IPS-18c (cell line): Measurements from ENCODE around the gene PCED1B.

ENCODE experiments used
- H3K4me3 ChIP-seq: 2 replicates; pipeline ENCODE4 v1.7.0; 2013; ENCODE audit warnings: low read depth, mild to moderate bottlenecking, low read length, moderate library complexity; ENCODE audit not compliant: insufficient read depth
- H3K9me3 ChIP-seq: one replicate; pipeline ENCODE4 v1.6.1; 2013; ENCODE audit warnings: mild to moderate bottlenecking, low read length, moderate library complexity; ENCODE audit not compliant: control insufficient read depth, insufficient read depth

PCED1B gene

GRCh38 chr12:47223031-47223847 lies 143.8 kb downstream of the PCED1B start:
- Histone ChIP-seq H3K4me3 (peak overlapping the region; percentile 9; the same call in 1 of the 2 replicates), H3K9me3 (no peaks in the 10 kb centered on the region)

GRCh38 chr12:47223848-47224213 lies 144.4 kb downstream of the PCED1B start:
- peak overlapping the region; percentile 9; the same call in 1 of the 2 replicates for H3K4me3 ChIP-seq

DNA sequence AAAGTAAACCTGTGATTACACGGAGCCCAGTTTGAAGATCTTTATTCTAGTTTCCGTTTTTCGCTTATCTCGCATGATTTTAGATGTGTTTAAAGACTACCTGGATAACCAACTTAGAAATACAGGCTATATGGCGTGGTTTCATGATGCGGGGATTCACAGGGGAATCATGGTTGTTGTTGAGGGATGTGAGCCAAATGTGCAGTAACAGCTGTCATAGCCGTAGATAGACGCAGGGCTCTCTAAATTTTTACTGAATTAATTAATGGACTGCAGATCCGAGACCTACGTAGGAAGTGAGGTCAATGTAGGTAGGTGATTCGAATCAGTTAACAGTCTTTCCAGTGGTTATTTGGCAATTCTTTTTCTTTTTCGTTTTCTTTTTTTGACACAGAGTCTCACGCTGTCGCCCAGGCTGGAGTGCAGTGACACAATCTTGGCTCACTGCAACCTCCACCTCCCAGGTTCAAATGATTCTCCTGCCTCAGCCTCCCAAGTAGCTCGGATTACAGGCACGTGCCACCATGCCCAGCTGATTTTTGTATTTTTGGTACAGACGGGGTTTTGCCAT lies 145.2 kb downstream of the PCED1B start:
- Histone ChIP-seq H3K4me3 (no peak overlapping the region), H3K9me3 (no peaks in the 10 kb centered on the region)

More at GRCh38 chr12:47223848-47224213, 144.4 kb downstream of the PCED1B start:
- no peaks in the 10 kb centered on the region for H3K9me3 ChIP-seq

DNA sequence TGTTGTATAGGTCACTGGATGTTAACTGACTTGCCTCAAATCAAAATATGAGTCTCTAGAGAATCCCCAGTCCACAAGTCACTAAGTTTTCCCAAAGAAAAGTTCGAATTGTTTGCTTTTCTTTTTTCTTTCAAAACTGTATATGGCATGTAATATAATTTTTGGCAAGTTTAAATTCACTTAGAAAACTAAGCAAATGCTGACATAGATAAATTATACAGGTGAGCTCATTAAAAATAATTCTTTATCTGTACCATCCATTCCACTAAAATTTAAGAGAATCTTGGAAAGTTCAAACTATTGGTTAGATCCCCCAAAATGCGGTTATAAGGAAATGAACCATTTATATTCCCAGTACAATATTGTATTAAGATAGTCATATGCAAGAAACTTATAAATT lies 145.9 kb downstream of the PCED1B start:
- Histone ChIP-seq H3K9me3 (no peaks in the 10 kb centered on the region), H3K4me3 (no peak overlapping the region)

DNA sequence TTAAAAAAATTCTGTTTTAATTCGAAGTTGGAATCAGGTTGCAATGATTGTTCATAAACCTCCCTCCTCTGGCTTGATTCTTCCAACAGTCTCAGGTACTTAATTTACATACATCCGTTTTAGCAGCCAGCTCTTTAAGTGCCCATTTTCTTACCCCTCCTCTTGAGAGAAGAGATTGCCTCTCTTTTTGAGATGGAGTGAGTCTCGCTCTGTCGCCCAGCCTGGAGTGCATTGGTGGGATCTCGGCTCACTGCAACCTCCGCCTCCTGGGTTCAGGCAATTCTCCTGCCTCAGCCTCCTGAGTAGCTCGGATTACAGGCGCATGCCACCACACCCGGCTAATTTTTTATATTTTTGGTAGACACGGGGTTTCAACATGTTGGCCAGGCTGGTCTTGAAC lies 146.8 kb downstream of the PCED1B start:
- H3K4me3 ChIP-seq = no peak overlapping the region
- H3K9me3 ChIP-seq = no peaks in the 10 kb centered on the region

- Histone ChIP-seq H3K4me3 (no peak overlapping the region), H3K9me3 (no peaks in the 10 kb centered on the region)
Measured at GRCh38 chr12:47228802-47229201, 149.4 kb downstream of the PCED1B start.

DNA sequence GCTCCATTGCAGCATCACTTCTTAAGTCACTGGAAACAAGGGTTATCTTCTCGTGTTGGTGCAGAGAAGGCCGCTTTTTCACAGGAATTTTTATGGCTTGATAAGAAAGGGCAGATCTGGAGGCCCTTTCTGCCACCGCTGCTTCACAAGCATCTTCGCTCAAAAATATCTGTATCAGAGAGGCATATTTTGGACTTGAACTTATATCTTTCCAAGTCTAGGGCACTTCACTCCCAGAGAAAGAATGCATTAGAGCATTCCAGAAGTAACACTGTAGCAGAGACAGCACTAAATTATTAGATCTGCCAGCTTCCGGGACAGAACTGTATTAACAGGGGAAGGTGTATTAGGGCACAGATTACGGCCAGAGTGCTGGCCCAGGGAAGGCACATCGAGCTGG lies 152.0 kb downstream of the PCED1B start:
- no peak overlapping the region for H3K4me3 ChIP-seq
- peaks cover 2% of the 10 kb centered on the region for H3K9me3 ChIP-seq

GRCh38 chr12:47234576-47235141 lies 155.2 kb downstream of the PCED1B start:
- H3K4me3 ChIP-seq = no peak overlapping the region

GRCh38 chr12:47235258-47236040 lies 156.0 kb downstream of the PCED1B start:
- Histone ChIP-seq H3K4me3 (no peak overlapping the region), H3K9me3 (peaks cover 2% of the 10 kb centered on the region)

More at GRCh38 chr12:47234576-47235141, 155.2 kb downstream of the PCED1B start:
- H3K9me3 ChIP-seq = peaks cover 2% of the 10 kb centered on the region

GRCh38 chr12:47236109-47236714 lies 156.8 kb downstream of the PCED1B start:
- H3K9me3 ChIP-seq = peaks cover 2% of the 10 kb centered on the region
- H3K4me3 ChIP-seq = no peak overlapping the region

- Histone ChIP-seq H3K4me3 (no peak overlapping the region), H3K9me3 (peaks cover 2% of the 10 kb centered on the region)
Measured at GRCh38 chr12:47237751-47238211, 158.4 kb downstream of the PCED1B start.

- H3K9me3 ChIP-seq = peaks cover 2% of the 10 kb centered on the region
- no peak overlapping the region for H3K4me3 ChIP-seq
Measured at GRCh38 chr12:47238669-47239114, 159.3 kb downstream of the PCED1B start.

- Histone ChIP-seq H3K9me3 (no peaks in the 10 kb centered on the region), H3K4me3 (no peak overlapping the region)
Measured at GRCh38 chr12:47242426-47242825, 163.0 kb downstream of the PCED1B start.

- H3K4me3 ChIP-seq = no peak overlapping the region
- no peaks in the 10 kb centered on the region for H3K9me3 ChIP-seq
Measured at GRCh38 chr12:47244835-47245234, 165.4 kb downstream of the PCED1B start.

GRCh38 chr12:47245623-47246022 lies 166.2 kb downstream of the PCED1B start:
- Histone ChIP-seq H3K9me3 (no peaks in the 10 kb centered on the region), H3K4me3 (no peak overlapping the region)

GRCh38 chr12:47247418-47247817 lies 168.0 kb downstream of the PCED1B start:
- no peak overlapping the region for H3K4me3 ChIP-seq
- no peaks in the 10 kb centered on the region for H3K9me3 ChIP-seq

- Histone ChIP-seq H3K9me3 (peaks cover 2% of the 10 kb centered on the region), H3K4me3 (no peak overlapping the region)
Measured at GRCh38 chr12:47249082-47249481, 169.7 kb downstream of the PCED1B start.
